ENCODE data around the gene BIRC5.

Gene BIRC5

DNA sequence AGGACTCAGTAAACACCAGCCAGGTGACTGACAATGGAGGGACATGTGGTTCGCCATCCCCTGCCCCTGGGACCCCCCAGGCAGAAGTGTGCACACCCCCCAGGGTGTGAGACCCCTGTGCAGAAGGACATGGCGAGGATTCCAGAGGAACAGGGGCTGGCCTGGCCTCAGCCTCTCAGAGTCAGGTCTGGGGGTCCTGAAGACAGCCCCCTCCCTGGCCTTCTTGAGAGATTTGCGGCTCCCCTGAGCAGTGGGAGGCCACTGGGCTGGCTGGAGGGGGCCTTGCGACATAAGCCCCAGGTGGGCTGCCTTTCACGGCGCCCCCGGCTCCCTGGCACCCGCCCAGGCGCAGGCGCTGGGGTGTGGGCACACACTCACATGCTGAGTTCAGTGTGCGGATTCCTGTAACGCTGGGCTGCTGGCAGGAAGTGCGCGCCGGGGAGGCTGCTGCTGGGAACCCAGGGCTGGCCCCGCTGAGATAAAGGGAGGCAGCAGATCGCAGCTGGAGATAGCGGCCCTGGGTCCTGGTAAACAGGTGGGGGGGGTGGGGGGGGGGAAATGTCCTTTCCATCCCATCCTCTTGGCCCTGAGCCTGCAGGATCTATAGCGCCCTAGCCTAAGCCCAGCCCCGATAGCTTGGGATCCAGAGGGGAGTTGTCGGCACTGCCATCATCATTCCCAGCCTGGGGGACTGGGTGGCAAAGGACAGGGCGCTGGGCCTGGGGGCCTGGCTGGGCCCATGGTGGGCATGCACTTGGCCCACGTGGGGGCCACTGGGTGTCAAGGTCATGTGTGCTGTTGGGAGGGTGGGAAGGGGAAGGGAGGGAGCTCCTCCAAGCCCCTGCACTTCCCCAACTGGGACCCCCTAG lies 44.5 kb downstream of the BIRC5 start:
- peak; percentile 80 for DNase-seq

- DNase-seq = no peak
These were observed 45.1 kb downstream of the BIRC5 start for GRCh38 chr17:78259192-78259554.

DNA sequence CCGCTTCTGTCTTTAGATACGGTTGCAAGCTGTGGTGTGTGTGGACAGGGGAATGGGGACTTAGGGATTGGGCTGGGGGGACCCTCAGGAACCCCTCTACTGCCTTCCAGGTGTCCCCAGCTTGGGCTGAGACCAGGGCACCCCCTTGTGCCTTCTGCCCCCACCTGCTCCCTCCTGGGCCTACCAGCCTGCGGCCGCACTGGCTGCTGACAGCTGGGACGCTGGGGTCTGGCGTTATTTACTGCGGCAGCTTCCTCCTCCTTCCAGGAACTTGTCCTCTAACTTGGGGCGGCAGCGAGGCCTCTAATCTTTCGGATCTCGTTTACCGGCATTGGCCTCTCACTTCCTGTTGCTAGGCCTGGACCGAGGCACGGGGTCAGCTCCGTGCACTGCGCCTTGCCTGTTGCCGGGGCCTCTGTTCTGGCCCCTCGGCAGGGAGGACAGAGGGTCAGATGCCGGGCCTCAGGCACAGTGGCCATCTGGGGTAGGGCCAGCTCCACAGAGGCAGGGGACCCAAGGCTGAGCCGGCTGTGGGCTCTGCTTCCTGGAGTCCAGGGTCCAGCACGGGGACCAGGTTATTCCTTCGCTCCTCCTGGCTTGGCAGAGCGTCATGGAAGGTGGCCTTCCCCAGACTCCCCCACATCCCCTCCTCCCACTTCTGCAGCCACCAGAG lies 49.1 kb downstream of the BIRC5 start:
- DNase-seq = peak; percentile 86

GRCh38 chr17:78263736-78264340 lies 49.8 kb downstream of the BIRC5 start:
- no peak for DNase-seq

DNA sequence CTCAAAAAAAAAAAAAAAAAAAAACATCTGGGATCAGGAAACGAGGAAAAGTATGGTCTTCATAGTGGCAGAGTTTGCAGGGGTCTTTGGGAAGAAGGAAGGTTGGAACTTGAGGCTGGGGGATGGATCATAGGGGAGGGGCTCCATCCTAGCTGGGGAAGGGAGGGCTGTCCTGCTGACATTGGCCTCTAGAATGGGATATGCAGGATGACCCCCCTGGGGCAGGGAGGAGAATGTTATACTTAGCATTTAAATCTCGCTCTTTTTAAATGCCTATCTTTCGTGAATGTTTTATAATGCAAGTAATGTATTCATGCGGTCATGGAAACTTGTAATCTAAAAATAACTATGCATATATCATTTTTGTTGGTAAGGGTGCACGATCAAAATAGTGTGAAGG lies 50.5 kb downstream of the BIRC5 start:
- DNase-seq = no peak

GRCh38 chr17:78265121-78265520 lies 51.1 kb downstream of the BIRC5 start:
- DNase-seq = no peak

- no peak for DNase-seq
These were observed 52.2 kb downstream of the BIRC5 start for GRCh38 chr17:78266231-78266631.

- DNase-seq = no peak
These were observed 52.7 kb downstream of the BIRC5 start for GRCh38 chr17:78266771-78267170.

- no peak for DNase-seq
These were observed 53.4 kb downstream of the BIRC5 start for GRCh38 chr17:78267253-78268073.

DNA sequence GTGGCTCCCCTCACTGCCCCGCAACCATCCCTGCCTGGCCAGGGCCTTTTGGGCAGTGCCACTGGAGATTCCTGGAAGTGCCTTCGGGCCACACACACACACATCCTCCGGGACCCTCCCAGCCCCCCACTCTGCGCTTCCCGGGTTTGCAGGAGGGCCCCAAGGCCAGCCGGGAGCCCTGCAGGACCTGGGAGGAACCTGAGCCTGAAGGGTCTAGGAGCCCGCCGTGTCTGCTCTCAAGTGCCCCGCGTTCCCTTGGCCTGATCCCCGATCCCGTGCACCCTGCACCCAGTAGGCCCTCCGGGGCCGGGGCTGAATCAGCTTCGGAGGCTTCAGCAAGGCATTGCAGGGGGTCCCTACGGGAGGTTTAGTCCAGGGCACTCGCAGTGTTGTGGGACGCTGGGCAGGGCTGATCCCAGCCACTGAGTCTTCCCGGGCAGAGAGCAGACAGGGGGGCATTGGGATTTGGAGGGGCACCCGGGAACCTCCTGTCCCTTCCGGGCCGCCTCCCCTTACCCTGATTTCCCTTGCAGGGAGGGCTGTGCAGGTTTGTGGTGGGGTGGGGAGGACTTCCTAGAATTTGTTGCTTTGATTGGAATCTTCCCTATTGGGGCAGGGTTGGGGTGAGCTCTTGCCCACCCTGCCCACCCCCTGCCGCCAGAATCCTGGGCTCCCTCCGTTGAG lies 54.3 kb downstream of the BIRC5 start:
- DNase-seq = no peak

DNA sequence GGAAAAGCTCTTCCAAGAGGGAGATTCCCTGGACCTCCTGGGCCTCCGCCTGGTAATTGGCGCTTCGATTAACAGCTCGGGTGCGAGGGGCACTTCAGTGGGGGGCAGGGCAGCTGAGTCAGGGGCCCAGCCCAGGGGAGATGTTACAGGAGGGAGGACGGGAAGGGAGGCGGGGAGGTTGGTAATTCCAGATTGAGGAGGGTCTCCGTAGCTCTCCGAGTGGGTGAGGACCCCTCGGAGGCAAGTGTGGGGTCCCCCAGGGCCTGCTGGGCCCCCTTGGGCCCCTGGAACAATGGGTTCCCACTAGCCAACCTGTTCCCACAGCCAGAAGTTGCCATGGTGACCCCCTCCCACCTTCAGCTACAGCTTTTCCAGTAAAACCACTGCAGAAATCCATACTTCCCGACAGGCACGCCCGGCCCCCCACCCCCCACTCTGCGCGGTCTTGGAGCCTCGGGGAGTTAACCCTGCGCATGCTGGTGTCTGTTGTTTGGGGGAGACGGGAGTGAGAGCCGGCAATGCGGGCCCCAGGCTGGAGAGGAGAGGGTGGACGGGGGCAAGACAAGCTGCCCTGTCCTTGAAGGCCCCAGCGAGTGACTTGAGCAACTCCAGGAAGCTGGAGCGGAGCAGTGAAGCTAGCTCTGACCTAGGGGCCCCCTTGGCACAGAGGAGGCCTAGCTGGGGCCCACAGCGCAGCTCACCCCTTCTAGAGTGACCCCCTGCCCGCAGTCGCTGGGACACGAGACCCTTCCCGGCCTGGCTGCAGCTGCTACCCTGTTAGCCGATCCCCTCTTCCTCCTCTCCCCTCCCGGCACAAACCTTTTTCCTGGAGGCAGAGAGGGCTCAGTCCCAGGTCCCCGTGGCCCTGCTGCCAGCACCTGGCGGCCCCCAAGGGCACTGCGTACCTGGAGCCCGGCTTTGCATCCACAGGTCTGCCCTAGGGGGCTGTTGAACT lies 55.2 kb downstream of the BIRC5 start:
- DNase-seq = no peak

DNA sequence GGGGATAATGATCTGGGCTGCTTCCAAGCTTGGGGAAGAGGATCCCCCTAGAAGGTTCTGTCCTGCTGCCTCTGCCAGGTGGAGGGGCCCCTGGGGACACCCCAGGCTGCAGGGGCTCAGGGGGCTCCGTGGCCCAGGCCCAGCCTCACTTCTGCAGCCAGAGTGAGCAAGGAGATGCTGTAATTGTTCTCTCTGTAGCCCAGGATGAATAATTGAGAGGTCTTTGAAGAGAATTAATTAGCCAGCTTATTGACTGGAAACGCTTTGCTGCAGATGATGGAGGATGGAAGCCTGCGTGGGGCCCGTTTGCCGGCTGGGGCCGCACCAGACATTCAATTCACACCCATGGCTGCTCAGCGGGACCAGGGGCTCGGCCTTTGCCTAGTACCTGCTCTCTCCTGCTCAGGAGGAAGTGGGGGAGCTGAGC lies 55.9 kb downstream of the BIRC5 start:
- no peak for DNase-seq

DNA sequence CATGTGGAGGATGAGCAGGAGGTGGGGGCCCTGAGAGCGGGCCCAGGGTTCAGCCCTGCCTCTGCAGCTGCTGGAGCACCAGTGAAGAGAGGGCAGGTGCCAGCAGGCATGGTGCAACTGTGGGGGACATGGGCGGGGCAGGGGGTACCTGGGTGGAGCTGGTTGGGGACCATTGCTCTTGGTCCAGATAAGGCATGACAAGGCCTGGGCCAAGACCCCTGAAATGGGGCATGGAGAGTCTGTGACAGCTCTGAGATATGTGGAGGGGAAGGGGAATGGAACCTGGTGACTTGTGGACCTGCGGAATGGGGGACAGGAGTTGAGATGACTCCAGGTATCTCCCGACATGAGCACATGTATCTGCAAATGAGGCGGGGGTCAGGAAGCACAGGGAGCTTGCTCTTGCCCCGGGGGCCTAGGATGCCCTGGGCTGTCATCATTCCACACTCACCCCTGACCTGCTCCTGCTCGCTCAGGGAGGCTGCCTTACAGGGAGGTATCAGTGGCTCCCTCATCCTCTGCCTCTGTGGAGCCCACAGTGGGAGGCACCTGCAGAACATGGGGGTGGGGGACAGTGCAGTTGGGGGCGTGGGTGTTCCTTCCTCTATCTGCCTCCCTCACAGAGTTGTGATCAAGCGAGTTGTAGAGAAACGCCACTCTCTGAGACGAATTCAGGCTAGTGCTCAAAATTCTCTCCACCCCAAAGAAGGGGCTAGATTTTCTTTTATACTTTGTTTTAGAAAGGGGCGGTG lies 57.5 kb downstream of the BIRC5 start:
- no peak for DNase-seq

DNA sequence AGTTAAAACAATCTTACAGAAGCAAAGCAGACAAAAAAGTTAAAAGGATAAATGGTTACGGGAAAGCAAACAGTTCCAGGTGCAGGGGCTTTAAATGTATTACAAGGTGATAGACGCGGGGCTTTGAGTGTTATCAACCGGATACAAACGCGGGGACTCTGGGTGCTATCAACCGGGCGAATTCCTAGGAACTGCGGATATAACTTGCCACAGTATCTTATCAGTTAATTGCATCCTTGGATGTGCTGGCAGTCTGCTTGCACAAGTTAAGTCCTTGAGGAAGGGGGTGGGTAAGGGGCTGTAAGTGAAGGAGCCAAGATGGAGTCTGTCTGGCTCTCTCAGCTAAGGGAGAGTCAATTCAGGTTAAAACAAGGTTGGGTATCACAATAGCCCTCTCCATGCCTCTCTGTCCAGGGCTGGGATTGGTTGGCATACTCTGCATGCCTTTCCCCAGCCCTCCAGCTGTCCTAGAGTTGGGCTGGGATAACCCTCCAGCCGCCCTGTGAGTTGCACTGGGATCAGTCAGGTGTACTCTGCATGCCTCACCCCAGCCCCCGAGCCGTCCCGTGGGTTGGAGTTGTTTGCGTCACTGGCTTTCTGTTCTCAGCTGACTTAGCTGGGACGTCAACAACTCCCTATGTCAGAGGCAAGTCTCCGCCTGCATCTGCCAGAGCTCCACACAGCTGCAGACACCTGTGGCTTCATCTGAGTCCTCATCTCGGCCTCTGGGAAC lies 58.3 kb downstream of the BIRC5 start:
- DNase-seq = peak; percentile 83

DNA sequence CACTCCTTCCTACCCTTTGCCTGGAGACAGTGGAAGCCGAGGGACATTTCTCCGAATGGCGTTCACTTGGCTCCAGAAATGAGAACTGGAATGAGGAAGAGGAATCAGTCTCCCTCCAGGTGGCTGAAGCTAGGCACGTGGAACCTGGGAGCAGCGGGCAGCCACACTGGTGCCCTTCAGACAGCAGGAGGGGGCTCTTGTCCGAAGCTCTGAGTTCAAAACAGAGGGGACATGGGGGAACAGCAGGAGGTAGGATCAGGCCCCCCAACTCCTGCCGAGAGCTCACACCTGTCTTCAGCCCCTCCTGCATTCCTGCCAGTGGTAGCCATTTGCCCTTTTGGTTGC lies 58.8 kb downstream of the BIRC5 start:
- no peak for DNase-seq

DNA sequence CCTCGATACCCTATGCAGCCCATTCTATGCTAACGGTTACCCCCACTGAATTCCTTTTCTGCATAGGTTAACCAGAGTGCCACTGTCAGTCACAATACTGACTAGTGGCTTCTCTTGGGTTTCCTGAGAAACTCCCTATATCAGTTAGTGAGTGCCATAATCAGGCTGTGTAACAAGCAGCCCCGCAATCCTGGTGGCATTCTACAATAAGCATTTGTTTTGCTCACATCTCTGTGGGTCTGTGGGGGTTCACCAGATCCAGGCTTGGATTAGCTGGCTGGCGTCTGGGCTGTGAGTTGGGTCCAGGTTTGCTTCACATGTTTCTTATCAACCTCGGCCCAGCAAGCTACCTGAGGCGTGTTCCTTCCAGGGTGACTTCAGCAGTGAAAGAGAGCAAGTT lies 59.8 kb downstream of the BIRC5 start:
- no peak for DNase-seq

Measured in OCI-M1 (cell line).